Activated naive CD8-positive, alpha-beta T cell treated with anti-CD3 and anti-CD28 coated beads, Interleukin-2, amount 10 ng/mL, durations not matched to agents 7 days and 5 days (primary cell): ENCODE measurements around the gene PATJ. TPM values are rescaled to one million over a fixed set of nuclear protein-coding genes. Genes with fewer than 3 reads are reported as not detected.

ENCODE experiments used
- ATAC-seq: fragments of 150-1000 bp; cut with Tn5 transposase; one replicate; pipeline ENCODE4 v1.10.0; 2021; ENCODE audit warnings: low read depth, moderate library complexity
- POLR2A ChIA-PET: fragments of 350-600 bp; sonication (Branson Sonifier 250); formaldehyde crosslinking; loops from one replicate; lab custom pipeline; 2021; ENCODE audit warnings: antibody characterized with exemption; lab: Charles Lee
- DNase-seq: peaks from one replicate; pipeline ENCODE4 v3.0.0; 2021
- H3K27ac Mint-ChIP-seq: one replicate; pipeline ENCODE4 v1.8.0; 2022; ENCODE audit warnings: mild to moderate bottlenecking, mixed read lengths
- H3K27me3 Mint-ChIP-seq: one replicate; pipeline ENCODE4 v1.8.0; 2022; ENCODE audit warnings: mild to moderate bottlenecking, moderate library complexity, mixed read lengths
- H3K36me3 Mint-ChIP-seq: one replicate; pipeline ENCODE4 v1.8.0; 2021; ENCODE audit warnings: mild to moderate bottlenecking, mixed read lengths
- H3K4me1 Mint-ChIP-seq: one replicate; pipeline ENCODE4 v1.8.0; 2021; ENCODE audit warnings: mixed read lengths
- H3K4me3 Mint-ChIP-seq: one replicate; pipeline ENCODE4 v1.8.0; 2022; ENCODE audit warnings: mild to moderate bottlenecking, moderate library complexity, mixed read lengths
- H3K9me3 Mint-ChIP-seq: one replicate; pipeline ENCODE4 v1.8.0; 2021; ENCODE audit warnings: mixed read lengths
- microRNA-seq: library from miRNA; unstranded; fragments of <30 nt; microRNA quantifications from one replicate; pipeline ENCODE4 v1.2.0, GENCODE V29; 2022
- total RNA-seq, 2 experiments: library from RNA; stranded (reverse); gene quantifications; one replicate each; pipeline ENCODE4 v1.2.3, GENCODE V29; 2021

PATJ gene
- total RNA-seq, 2 experiments from 2014 or later: 24.5 to 27.2 TPM

- no peak for ATAC-seq
- no peak for DNase-seq
- POLR2A ChIA-PET: no interaction called here
- Mint-ChIP-seq H3K27ac (no peak overlapping the region), H3K4me3 (no peak overlapping the region), H3K4me1 (no peaks in the 10 kb centered on the region), H3K27me3 (no peaks in the 10 kb centered on the region), H3K36me3 (no peaks in the 10 kb centered on the region), H3K9me3 (no peaks in the 10 kb centered on the region)
These were observed 480.0 kb downstream of the PATJ start for GRCh38 chr1:62222321-62222720.

DNA sequence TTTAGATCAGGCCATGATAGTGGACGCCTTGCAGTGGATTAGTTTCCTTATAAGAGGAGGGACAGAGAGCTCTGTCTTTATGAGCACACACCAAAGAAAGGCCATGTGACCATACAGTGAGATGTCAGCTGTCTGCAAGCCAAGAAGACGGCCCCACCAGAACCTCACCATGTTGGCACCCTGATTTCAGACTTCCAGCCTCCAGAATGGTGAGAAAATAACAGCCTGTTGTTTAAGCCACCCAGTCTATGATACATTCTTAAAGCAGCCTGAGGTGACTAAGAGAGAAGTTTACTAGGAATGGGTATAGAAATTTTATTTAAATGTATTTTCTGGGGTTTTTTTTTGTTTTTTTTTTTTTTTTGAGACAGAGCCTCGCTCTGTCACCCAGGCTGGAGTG, 481.9 kb downstream of the PATJ start:
- Mint-ChIP-seq H3K9me3 (no peaks in the 10 kb centered on the region), H3K4me1 (no peaks in the 10 kb centered on the region), H3K27ac (no peak overlapping the region), H3K27me3 (no peaks in the 10 kb centered on the region), H3K36me3 (no peaks in the 10 kb centered on the region), H3K4me3 (no peak overlapping the region)
- POLR2A ChIA-PET: no interaction called here
- ATAC-seq: no peak
- no peak for DNase-seq

GRCh38 chr1:62227496-62227895, 485.2 kb downstream of the PATJ start:
- POLR2A ChIA-PET: no interaction called here
- Mint-ChIP-seq H3K9me3 (no peaks in the 10 kb centered on the region), H3K27me3 (no peaks in the 10 kb centered on the region), H3K27ac (no peak overlapping the region), H3K4me3 (no peak overlapping the region), H3K36me3 (no peaks in the 10 kb centered on the region), H3K4me1 (no peaks in the 10 kb centered on the region)
- ATAC-seq (no peak), DNase-seq (no peak)

Small RNA genes lying within 50 kb of the gene (microRNA-seq; reads per million reads assigned to microRNA genes)
- not detected for gene MIR3116-1
- not detected for gene MIR3116-2

Other genes starting within 250 kb of the PATJ start
- gene TM2D1, start 17.3 kb upstream of the PATJ start, total RNA-seq: 10 to 100 TPM; 37.7 to 43.8 TPM